DND-41 (cell line): ENCODE measurements around the gene SLC27A3.

Experiments
- ATAC-seq: fragments of 200-7000 bp; cut with Tn5 transposase; 3 replicates; pipeline ENCODE4 v1.9.1; 2021; ENCODE audit warnings: low read depth; ENCODE audit not compliant: insufficient read depth
- DNase-seq: peaks from one replicate; pipeline ENCODE4 v3.0.0-alpha.2; 2020
- H2AFZ ChIP-seq: 2 replicates; pipeline ENCODE4 v1.6.0; 2012; ENCODE audit warnings: low read depth, low read length
- H3K27ac ChIP-seq: 2 replicates; pipeline ENCODE4 v1.5.1; 2012; ENCODE audit warnings: low read length, inconsistent platforms
- H3K27me3 ChIP-seq: fragments of 200-600 bp; sonication (generic); 2 replicates; pipeline ENCODE4 v1.6.0; 2012; ENCODE audit warnings: low read length, mild to moderate bottlenecking, inconsistent platforms; ENCODE audit not compliant: insufficient read depth, poor library complexity
- H3K36me3 ChIP-seq: 2 replicates; pipeline ENCODE4 v1.5.1; 2012; ENCODE audit warnings: low read length, inconsistent platforms; ENCODE audit not compliant: insufficient read depth
- H3K4me1 ChIP-seq: 2 replicates; pipeline ENCODE4 v1.5.1; 2012; ENCODE audit warnings: mild to moderate bottlenecking, low read length; ENCODE audit not compliant: insufficient read depth
- H3K4me2 ChIP-seq: 2 replicates; pipeline ENCODE4 v1.6.0; 2012; ENCODE audit warnings: mild to moderate bottlenecking, moderate library complexity, low read length, inconsistent platforms; ENCODE audit not compliant: insufficient read depth
- H3K4me3 ChIP-seq, 2 experiments: fragments of 200-600 bp in 1 of 2; shearing (Covaris generic) in 1 of 2; 2 replicates each; pipeline ENCODE4 v1.5.1; 2012 to 2016; ENCODE audit warnings: inconsistent platforms in 2 of 2, low read length in 2 of 2, mild to moderate bottlenecking in 2 of 2, low read depth in 1 of 2, moderate library complexity in 1 of 2
- H3K79me2 ChIP-seq: 2 replicates; pipeline ENCODE4 v1.6.0; 2012; ENCODE audit warnings: low read length, inconsistent platforms; ENCODE audit not compliant: insufficient read depth
- H3K9ac ChIP-seq: 2 replicates; pipeline ENCODE4 v1.6.0; 2012; ENCODE audit warnings: low read depth, mild to moderate bottlenecking, inconsistent platforms, low read length, moderate library complexity
- H3K9me3 ChIP-seq: 2 replicates; pipeline ENCODE4 v1.5.1; 2012; ENCODE audit warnings: low read length, moderate library complexity, mild to moderate bottlenecking, inconsistent platforms; ENCODE audit not compliant: insufficient read depth, severe bottlenecking
- H4K20me1 ChIP-seq: 2 replicates; pipeline ENCODE4 v1.6.0; 2012; ENCODE audit warnings: low read length; ENCODE audit not compliant: insufficient read depth
- CTCF ChIP-seq: IDR thresholded peaks from 2 replicates; pipeline ENCODE4 v1.5.1; 2012; ENCODE audit warnings: borderline replicate concordance, low read length, moderate library complexity, mild to moderate bottlenecking; ENCODE audit not compliant: poor library complexity, severe bottlenecking; ENCODE audit errors: extremely low read depth
- EZH2 ChIP-seq: IDR thresholded peaks from 3 replicates; pipeline ENCODE4 v1.6.1; 2012; ENCODE audit warnings: borderline replicate concordance, low read depth, mild to moderate bottlenecking, moderate library complexity, low read length, inconsistent platforms; ENCODE audit not compliant: severe bottlenecking

SLC27A3 gene

GRCh38 chr1:153752571-153753195 lies 22.5 kb upstream of the SLC27A3 start:
- H3K36me3 ChIP-seq = peaks cover 87% of the 10 kb centered on the region
- no peak for ATAC-seq

GRCh38 chr1:153754266-153754665 lies 20.9 kb upstream of the SLC27A3 start:
- no peak overlapping the region for H3K4me2 ChIP-seq
- TF ChIP-seq EZH2 = no peak
- TF ChIP-seq CTCF = no peak
- no peak for DNase-seq
- no peak overlapping the region for H3K9ac ChIP-seq
- no peaks in the 10 kb centered on the region for H3K9me3 ChIP-seq
- H3K27ac ChIP-seq = no peak overlapping the region
- H3K36me3 ChIP-seq = peaks cover 86% of the 10 kb centered on the region
- no peaks in the 10 kb centered on the region for H4K20me1 ChIP-seq
- ATAC-seq = no peak
- H3K4me1 ChIP-seq = no peaks in the 10 kb centered on the region
- H3K27me3 ChIP-seq = no peaks in the 10 kb centered on the region
- no peak overlapping the region for H3K4me3 ChIP-seq
- no peaks in the 10 kb centered on the region for H3K79me2 ChIP-seq
- H2AFZ ChIP-seq = no peak overlapping the region

More at GRCh38 chr1:153752571-153753195, 22.5 kb upstream of the SLC27A3 start:
- Histone ChIP-seq H4K20me1 (no peaks in the 10 kb centered on the region), H3K4me1 (no peaks in the 10 kb centered on the region), H3K4me2 (no peak overlapping the region), H3K9me3 (no peaks in the 10 kb centered on the region), H3K79me2 (no peaks in the 10 kb centered on the region), H3K27ac (no peak overlapping the region), H2AFZ (no peak overlapping the region), H3K4me3 (no peak overlapping the region), H3K9ac (no peak overlapping the region), H3K27me3 (no peaks in the 10 kb centered on the region)
- TF ChIP-seq CTCF = no peak
- no peak for TF ChIP-seq EZH2
- DNase-seq = no peak

- Histone ChIP-seq H2AFZ (no peak overlapping the region), H3K27me3 (no peaks in the 10 kb centered on the region), H3K4me1 (no peaks in the 10 kb centered on the region), H3K9ac (no peak overlapping the region), H3K9me3 (no peaks in the 10 kb centered on the region), H3K36me3 (peaks cover 81% of the 10 kb centered on the region), H3K79me2 (no peaks in the 10 kb centered on the region), H3K4me2 (no peak overlapping the region), H3K27ac (no peak overlapping the region), H3K4me3 (no peak overlapping the region), H4K20me1 (no peaks in the 10 kb centered on the region)
- ATAC-seq = no peak
- DNase-seq = no peak
- no peak for TF ChIP-seq CTCF
These were observed 14.8 kb upstream of the SLC27A3 start for GRCh38 chr1:153760440-153760839.
